ENCODE data around the gene TMPRSS11A.
A peak's percentile ranks its signal among the peaks of the same experiment; 100 is the strongest.

The TMPRSS11A gene

GRCh38 chr4:67963356-67963755, at the start of gene TMPRSS11A:
Gene TMPRSS11A (minus strand): TSS chr4:67963493. CDS start chr4:67963393, 100 bp downstream.
- no peak for DNase-seq

- DNase-seq = no peak
These were observed 48.4 kb upstream of the TMPRSS11A start for GRCh38 chr4:68011684-68012083.

DNA sequence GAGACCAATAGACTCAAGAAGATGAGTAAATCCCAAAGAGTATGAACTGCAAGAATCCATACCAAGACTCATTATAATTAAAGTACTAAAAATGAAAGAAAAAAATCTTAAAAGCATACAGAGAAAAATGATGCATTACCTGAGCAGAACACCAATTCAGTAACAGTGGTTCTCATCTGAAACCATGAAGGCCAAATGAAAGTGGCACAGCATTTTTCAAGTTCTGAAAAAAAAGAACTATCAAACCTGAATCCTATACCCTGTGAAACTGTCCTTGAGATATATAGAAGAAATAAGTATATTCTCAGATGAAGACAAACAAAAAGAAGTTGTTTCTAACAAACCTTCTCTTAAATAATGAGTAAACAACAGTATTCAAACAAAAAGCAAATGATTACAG, 39.6 kb upstream of the TMPRSS11A start:
- no peak for DNase-seq

DNA sequence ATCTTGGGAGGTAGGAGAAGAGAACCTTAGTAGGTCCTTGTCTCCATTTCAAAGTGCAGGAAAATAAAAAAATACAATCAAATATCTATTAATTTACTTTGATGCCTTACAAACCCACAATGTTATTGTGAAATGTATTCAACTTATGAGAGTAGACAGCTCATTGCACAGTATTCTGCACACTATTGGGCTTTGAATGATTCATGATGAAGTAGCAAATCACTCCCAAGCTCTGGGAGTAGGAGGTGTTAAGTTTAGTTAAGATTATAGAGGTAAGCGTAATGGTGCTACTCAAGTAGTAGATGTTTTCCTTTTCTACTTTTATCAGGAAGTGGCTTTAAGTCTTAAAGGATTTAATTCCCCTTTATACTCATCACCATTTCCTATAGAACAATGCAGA, 32.8 kb upstream of the TMPRSS11A start:
- DNase-seq = no peak

GRCh38 chr4:67988991-67989390, 25.7 kb upstream of the TMPRSS11A start:
- DNase-seq = no peak

DNA sequence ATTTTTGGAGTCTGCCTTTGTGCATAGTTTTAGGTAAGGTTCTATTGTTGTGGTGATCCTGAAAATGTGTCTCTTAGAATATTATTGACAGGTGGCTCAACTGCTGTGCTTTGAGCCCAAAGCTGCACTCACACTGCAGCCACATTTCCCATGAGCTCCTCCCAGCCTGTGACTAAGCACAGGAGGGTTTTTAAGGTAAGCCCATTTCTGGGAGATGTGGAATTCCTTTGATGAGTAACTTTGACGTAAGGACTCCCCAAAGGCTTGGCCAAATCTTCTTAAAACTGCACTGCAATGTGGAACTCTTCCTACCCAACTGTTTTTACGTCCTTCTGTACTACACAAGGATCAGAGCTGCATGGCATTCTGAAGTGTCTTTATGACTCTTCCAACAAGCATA, 20.0 kb upstream of the TMPRSS11A start:
- DNase-seq = no peak

GRCh38 chr4:67980512-67980911, 17.2 kb upstream of the TMPRSS11A start:
- no peak for DNase-seq

GRCh38 chr4:67973608-67974007, 10.3 kb upstream of the TMPRSS11A start:
- DNase-seq = no peak

DNA sequence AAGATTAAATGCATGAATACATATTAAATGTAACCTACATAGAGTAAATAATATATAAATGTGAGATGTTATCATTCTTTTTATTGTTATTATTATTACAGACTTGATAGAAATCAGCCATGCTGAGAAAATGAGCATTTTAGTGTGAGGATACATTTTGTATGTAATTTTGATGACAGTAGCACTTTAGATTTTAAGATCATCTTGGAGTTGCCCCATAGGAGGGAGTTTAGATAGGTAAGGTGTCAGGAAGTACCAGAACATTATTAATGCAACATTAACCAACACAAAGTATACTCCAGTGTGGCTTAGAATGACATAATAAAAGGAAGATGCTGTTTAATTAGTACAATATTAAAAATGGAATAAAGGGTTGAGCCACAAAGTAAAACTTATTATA, 8.4 kb downstream of the TMPRSS11A start:
- no peak for DNase-seq

DNA sequence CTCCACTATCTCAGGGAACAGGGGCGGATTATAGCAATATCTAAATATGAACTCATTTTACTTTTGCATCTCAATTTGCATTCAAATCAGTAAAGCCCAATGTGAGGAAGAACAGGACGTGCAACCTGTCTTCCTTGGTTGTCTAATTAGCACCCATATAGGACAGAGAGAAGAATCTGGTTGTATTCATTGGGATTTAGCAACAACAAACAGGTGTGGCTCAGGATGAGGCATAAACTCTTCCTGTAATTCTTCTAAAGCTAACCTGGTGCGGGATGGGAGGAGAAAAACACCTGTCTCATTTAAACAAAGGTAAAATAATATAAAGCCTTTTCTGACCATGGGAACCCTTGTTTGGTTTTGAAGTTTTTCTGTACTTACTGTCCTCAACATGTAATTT, 22.2 kb downstream of the TMPRSS11A start:
- DNase-seq = no peak

GRCh38 chr4:67940506-67940905, 22.8 kb downstream of the TMPRSS11A start:
- DNase-seq = no peak

- no peak for DNase-seq
These were observed 24.1 kb downstream of the TMPRSS11A start for GRCh38 chr4:67939195-67939594.

GRCh38 chr4:67935888-67936287, 27.4 kb downstream of the TMPRSS11A start:
- DNase-seq = no peak

- peak; percentile 29 for DNase-seq
These were observed 28.7 kb downstream of the TMPRSS11A start for GRCh38 chr4:67934628-67935027.

DNA sequence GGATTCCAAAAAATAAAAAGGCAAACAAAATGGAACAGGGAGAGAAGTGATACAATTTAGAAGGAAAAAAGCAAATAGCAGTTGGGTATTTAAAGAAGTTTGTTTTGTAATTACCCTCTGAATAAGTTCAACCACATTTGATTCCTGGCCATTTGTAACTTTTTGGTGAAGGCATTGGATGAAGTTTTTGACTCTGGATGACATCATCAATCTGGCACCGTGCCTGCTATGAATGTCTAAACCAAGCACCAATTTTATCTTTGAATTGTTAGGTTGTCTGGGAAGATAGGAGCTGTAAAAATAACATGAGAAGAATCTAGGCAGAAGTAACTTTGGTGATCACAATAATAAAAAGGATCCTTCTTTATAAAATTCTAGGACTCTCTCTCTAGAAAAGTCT, 29.5 kb downstream of the TMPRSS11A start:
- no peak for DNase-seq

DNA sequence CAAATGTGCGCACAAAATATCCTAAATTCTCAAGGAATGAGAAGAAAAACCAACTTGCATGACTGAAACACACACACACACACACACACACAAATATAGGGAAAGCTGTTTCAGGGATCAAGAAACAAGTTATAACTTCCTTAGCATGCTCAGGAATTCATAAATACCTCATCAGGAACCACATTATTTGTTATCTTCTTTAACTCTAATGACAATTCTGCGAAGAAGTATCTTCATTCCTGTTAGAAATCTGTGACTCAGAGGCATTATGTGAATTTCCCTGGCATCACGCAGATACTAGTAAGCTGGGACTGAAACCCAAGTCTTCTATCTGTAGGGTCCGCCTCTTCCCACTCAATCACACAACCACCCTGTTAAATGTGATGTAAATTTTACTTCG, 30.3 kb downstream of the TMPRSS11A start:
- DNase-seq = no peak

GRCh38 chr4:67931256-67931655, 32.0 kb downstream of the TMPRSS11A start:
- DNase-seq = no peak

DNA sequence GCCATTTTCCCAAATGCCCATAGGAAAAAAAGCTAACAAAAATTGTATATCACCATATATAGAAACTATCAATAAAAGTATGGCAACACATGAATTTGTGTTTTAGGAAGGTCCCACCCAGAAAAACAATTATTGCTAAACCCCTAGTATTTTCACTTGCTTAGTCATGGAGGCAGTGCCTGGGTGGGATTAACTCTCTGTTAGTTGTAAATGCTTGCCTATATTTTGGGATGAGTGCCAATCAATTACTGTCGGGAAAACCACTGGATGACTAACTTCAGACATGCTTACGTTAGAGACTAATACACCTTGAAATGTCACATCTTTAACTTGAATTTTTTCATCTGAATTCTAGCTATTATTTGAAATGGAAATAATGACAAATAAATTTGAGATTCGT, 33.9 kb downstream of the TMPRSS11A start:
- no peak for DNase-seq

DNA sequence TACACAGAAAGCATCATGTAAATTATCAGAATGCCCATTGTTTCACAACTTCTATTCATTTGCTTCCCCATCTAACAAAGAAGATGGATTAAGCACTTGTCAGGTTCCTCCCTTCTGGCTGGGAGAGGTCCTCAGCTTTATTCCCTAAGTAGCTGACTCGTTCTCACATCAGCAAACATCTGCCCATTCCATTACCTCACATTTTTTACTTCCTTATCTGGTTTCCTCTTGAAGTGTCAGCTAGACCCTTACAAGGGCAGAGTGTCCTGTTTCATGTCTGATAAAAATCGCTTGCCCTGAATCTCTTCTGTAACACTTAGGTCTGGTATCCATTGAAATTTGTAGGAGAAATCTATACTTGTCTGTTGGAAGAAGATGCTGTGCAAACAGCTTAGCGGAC, 34.7 kb downstream of the TMPRSS11A start:
- DNase-seq = peak; percentile 86 to 91

DNA sequence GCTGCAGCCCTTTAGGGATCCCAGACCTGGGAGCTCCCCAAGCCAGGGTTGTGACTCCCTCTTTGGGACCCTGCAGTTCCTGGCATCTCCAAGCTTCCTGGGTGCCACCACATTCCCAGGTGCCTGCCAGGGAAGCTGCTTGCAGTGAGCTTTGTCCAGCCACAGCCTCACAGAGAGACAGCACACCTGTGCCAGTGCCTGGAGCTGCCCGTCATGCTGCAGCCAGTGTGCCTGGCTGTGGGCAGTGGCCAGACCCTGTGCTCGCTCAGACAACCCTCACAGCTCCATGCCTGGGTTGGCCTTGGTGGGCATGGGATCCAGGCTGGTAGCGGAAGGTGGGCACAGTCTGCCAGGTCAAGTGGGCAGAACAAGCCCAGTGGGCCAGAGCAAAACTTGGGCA, 36.0 kb downstream of the TMPRSS11A start:
- no peak for DNase-seq

DNA sequence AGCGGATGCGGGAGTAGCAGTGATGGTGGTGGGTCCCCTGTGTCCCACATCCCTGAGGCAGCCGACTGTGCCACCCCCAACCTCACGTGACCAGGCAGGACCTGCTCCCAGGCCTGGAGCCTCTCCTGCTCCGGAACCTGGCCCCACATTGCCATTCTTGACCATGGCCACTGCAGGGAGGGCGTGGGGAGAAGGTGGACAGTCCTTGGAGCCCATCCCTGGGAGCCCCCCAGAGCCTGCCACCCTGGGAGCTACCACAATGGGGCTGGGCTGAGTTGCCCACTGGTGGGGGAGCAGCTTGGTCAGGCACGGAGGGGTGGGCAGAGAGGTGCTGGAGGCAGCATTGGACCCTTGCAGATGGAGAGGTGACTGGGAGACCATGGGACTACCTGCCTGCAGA, 36.8 kb downstream of the TMPRSS11A start:
- no peak for DNase-seq

GRCh38 chr4:67922697-67923096, 40.6 kb downstream of the TMPRSS11A start:
- no peak for DNase-seq

DNA sequence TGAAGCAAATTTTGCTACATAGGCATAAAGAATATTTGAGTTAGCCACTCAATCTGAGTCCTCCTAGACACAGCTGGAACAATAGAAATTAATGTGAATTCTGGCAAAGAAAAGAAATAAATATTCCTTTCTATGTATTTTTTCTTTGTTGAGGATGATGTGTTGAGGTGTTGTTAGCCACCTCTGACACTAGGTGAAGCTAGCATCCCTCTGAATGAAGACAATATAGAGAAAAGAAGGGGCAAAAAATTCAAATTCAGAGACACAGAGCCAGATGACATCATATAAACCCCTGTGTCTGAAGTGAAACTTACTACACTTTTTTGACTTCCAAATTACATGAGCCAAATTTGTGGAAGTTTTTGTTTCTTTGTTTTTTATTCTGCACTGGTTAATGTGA, 44.9 kb downstream of the TMPRSS11A start:
- DNase-seq = peak; percentile 28 to 33

DNA sequence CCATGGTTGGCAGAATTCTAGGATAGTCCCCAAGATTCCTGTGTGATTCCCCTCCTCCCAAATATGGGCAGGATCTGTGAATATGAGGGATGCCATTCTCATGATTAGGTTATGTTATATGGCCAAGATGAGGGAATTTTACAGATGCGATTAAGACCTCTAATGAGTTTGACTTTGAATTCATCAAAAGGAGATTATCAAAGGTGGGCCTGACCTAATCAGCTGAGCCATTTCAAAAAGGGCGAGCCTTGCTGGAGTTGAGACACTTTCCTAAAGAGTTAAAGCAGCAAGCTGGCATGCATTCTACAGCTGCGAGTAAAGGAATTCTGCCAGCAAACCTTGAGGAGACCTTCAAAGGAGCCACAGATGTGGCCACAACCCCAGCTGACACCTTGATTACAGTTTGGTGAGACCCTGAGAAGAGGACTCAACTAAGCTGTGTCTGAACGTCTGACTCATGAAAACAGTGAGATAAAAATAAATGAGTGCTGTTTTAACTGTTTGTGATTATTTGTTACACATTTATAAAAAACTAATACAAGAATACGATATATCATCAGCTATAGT, 47.8 kb downstream of the TMPRSS11A start:
- DNase-seq = no peak

DNA sequence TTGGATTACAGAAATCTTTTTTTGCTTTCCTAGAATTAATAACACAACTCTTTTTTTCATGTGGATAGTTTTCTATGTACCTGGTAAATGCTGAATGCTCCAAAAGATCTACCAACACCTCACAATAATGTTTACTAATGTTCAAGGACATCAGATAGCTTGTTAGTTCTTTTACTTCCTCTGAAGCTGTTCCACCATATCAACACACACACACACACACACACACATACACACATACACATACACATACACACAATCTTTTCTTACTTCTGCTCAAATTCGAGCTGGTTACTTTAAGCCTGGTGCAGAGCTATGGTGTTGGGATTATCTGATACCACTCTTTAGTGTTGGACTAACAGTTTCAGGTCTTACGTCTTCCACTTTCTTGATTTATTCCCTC, 51.2 kb downstream of the TMPRSS11A start:
- DNase-seq = no peak

DNA sequence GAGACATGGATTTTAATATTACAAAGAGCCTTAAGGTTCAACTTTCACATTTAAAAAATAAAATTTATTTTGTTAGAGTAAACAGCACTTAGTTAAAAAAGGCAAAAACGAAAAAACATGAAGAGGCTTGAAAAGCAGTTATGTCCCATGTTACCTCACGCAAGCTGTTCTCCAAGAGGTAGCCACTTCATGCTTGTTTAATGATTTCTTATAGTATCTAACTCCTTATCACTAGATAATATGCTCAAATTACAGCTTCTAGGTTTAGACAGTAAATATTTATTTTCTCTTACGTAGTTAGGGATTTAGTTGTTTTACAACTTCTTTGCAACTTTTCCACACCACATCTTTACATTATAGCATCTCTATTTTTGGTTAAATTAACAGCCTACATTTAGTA, 51.7 kb downstream of the TMPRSS11A start:
- DNase-seq = no peak

Data from Kasumi-1 (cell line).